GM23248 (cell line): ENCODE results near the gene CTSE. TPM values are rescaled to one million over a fixed set of nuclear protein-coding genes. Genes with fewer than 3 reads are reported as not detected.

Experiments
- DNase-seq: peaks from one replicate; pipeline ENCODE4 v3.0.0-alpha.2; 2015
- H2AFZ ChIP-seq: fragments of 200-600 bp; sonication (generic); 2 replicates; pipeline ENCODE4 v1.6.1; 2016; ENCODE audit warnings: antibody characterized with exemption
- H3F3A ChIP-seq: fragments of 200-600 bp; sonication (generic); 2 replicates; pipeline ENCODE4 v1.6.1; 2016; ENCODE audit warnings: mild to moderate bottlenecking, antibody characterized with exemption, mixed run types; ENCODE audit not compliant: insufficient read depth
- H3K27ac ChIP-seq: fragments of 200-600 bp; sonication (generic); 2 replicates; pipeline ENCODE4 v1.5.1; 2016; ENCODE audit warnings: mild to moderate bottlenecking
- H3K27me3 ChIP-seq: fragments of 200-600 bp; sonication (generic); replicated peaks from 2 replicates; pipeline ENCODE4 v1.6.1; 2016; ENCODE audit warnings: mild to moderate bottlenecking; ENCODE audit not compliant: insufficient read depth
- H3K36me3 ChIP-seq: fragments of 200-600 bp; sonication (generic); 2 replicates; pipeline ENCODE4 v1.6.1; 2016; ENCODE audit warnings: low read depth, mild to moderate bottlenecking
- H3K4me1 ChIP-seq: fragments of 200-600 bp; sonication (generic); 2 replicates; pipeline ENCODE4 v1.6.1; 2016; ENCODE audit warnings: mild to moderate bottlenecking; ENCODE audit not compliant: insufficient read depth
- H3K4me2 ChIP-seq: fragments of 200-600 bp; sonication (generic); one replicate; pipeline ENCODE4 v1.6.1; 2016; ENCODE audit warnings: mild to moderate bottlenecking; ENCODE audit not compliant: unreplicated experiment
- H3K4me3 ChIP-seq: fragments of 200-600 bp; sonication (generic); 2 replicates; pipeline ENCODE4 v1.5.1; 2016; ENCODE audit warnings: mild to moderate bottlenecking
- H3K79me2 ChIP-seq: fragments of 200-600 bp; sonication (generic); 2 replicates; pipeline ENCODE4 v1.6.1; 2016; ENCODE audit warnings: mild to moderate bottlenecking; ENCODE audit not compliant: insufficient read depth
- H3K9ac ChIP-seq: fragments of 200-600 bp; sonication (generic); 2 replicates; pipeline ENCODE4 v1.6.1; 2016; ENCODE audit warnings: mild to moderate bottlenecking
- H3K9me2 ChIP-seq: fragments of 200-600 bp; sonication (generic); 2 replicates; pipeline ENCODE4 v1.6.1; 2016; ENCODE audit warnings: mixed run types, mild to moderate bottlenecking, moderate library complexity; ENCODE audit not compliant: insufficient read depth
- H3K9me3 ChIP-seq: fragments of 200-600 bp; sonication (generic); one replicate; pipeline ENCODE4 v1.6.1; 2017; ENCODE audit warnings: low read depth
- H4K20me1 ChIP-seq: fragments of 200-600 bp; sonication (generic); 2 replicates; pipeline ENCODE4 v1.6.0; 2016; ENCODE audit not compliant: insufficient read depth
- EZH2 ChIP-seq: fragments of 200-600 bp; sonication (generic); IDR thresholded peaks from 2 replicates; pipeline ENCODE4 v1.6.1; 2018; ENCODE audit warnings: antibody characterized with exemption, mild to moderate bottlenecking; ENCODE audit not compliant: insufficient read depth, poor library complexity, severe bottlenecking
- EZH2phosphoT487 ChIP-seq: fragments of 200-600 bp; sonication (generic); IDR thresholded peaks from 2 replicates; pipeline ENCODE4 v1.6.1; 2018; ENCODE audit warnings: antibody characterized with exemption, moderate library complexity, mild to moderate bottlenecking, low read depth; ENCODE audit not compliant: insufficient read depth
- WGBS, 2 experiments: methylation state at CpG; one replicate each; pipeline ENCODE4 v1.1.6; 2015 to 2017; ENCODE audit warnings: low lambda C conversion rate in 2 of 2, low coverage in 1 of 2; ENCODE audit errors: missing lambda C conversion rate in 2 of 2; 5-methylcytosine and 5-hydroxymethylcytosine counted together
- in situ Hi-C: fragments of 300-500 bp; cut with MboI; formaldehyde crosslinking; loops from 2 replicates; pipeline ENCODE4 v1.15.0; 2020
- polyA plus RNA-seq: library from polyadenylated mRNA; unstranded; fragments of >200 nt; fragmentation: Nextera tagmentation; extraction: Ambion mirVana; gene quantifications from 2 replicates; pipeline ENCODE4 v1.2.1, GENCODE V29; 2016
- total RNA-seq: library from RNA; depleted of rRNA; stranded (reverse); fragments of >200 nt; shearing (Covaris generic); gene quantifications from 2 replicates; pipeline ENCODE4 v1.2.3, GENCODE V29; 2014

CTSE gene
- total and polyA plus RNA-seq, 2 experiments from 2014 or later, result not detected

DNA sequence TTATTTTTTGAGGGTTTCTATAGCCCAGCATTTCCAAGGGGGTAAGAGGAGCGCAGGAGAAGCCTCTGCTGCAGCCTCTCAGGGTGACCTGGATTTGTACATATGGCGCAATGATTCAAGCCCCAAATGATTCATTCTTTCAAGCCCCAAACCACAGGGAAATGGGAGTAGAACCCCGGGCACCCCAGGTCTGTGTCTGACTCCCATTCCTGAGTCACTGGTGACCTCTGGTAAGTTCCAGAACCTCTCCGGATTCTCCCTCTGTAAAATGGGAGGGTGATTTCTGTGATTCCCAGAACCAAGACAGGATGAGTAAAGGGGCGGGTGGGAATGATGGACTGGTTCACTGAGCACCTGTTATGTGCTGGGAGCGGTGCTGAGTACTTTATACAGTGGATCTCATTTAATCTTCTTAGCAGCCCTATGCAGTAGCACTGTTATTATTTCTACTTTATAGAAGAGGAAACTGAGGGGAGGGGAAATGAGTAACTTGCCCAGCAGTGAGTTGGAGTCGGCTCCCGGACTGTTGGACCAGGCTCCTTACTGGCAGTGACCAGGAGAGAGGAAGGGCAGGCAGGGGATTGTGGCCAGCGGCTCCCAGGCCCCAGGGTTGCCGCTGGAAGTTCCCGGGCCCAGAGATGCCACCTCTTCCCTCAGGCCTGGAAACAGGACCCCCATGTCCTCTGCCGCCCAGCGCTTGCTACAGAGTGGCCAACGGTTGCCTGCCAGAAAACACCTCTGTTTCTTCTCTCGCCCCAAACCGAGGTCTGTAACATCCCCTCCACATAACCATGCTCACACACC lies 60.1 kb downstream of the CTSE start:
- no peak overlapping the region for H3K9ac ChIP-seq
- in situ Hi-C loops, result no loop called here
- peak overlapping the region; percentile 36 for H3K27ac ChIP-seq
- no peak overlapping the region for H2AFZ ChIP-seq
- H3K4me3 ChIP-seq, result no peak overlapping the region
- WGBS, 2 experiments, result 50 to 56% methylated on average over 15 to 16 of the region's 16 CpGs
- TF ChIP-seq EZH2 (no peak), EZH2phosphoT487 (no peak)
- no peaks in the 10 kb centered on the region for H3K79me2 ChIP-seq
- H3K9me3 ChIP-seq, result no peaks in the 10 kb centered on the region
- peaks cover 18% of the 10 kb centered on the region for H3F3A ChIP-seq
- H3K27me3 ChIP-seq, result no peaks in the 10 kb centered on the region
- H3K4me1 ChIP-seq, result peaks cover 26% of the 10 kb centered on the region
- H3K9me2 ChIP-seq, result no peaks in the 10 kb centered on the region
- H4K20me1 ChIP-seq, result no peaks in the 10 kb centered on the region
- H3K36me3 ChIP-seq, result no peaks in the 10 kb centered on the region
- peak; percentile 95 for DNase-seq
- H3K4me2 ChIP-seq, result peak overlapping the region; percentile 2

DNA sequence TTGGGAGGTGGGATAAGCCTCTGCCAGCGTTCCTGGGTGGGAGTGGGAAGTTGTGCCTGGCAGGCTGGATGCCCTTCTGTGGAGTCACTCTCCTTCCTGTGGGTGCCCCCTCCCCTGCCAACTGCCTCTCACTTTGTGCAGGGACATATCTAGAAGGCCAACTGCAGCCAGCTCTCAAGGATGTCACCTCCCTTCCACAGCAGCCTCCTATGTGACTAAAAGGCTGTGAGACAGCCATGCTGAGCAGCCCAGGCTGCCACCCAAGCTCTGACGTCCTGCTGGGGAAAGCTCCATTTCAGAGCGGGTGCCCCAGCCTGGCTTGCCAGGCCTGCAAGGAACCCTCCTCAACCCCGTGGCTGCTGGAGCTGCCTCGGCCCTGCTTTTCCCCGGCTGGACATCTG lies 60.9 kb downstream of the CTSE start:
- in situ Hi-C loops, result no loop called here
- peak overlapping the region; percentile 36 for H3K27ac ChIP-seq
- 37 to 43% methylated on average over 6 of the region's 6 CpGs for WGBS, 2 experiments

DNA sequence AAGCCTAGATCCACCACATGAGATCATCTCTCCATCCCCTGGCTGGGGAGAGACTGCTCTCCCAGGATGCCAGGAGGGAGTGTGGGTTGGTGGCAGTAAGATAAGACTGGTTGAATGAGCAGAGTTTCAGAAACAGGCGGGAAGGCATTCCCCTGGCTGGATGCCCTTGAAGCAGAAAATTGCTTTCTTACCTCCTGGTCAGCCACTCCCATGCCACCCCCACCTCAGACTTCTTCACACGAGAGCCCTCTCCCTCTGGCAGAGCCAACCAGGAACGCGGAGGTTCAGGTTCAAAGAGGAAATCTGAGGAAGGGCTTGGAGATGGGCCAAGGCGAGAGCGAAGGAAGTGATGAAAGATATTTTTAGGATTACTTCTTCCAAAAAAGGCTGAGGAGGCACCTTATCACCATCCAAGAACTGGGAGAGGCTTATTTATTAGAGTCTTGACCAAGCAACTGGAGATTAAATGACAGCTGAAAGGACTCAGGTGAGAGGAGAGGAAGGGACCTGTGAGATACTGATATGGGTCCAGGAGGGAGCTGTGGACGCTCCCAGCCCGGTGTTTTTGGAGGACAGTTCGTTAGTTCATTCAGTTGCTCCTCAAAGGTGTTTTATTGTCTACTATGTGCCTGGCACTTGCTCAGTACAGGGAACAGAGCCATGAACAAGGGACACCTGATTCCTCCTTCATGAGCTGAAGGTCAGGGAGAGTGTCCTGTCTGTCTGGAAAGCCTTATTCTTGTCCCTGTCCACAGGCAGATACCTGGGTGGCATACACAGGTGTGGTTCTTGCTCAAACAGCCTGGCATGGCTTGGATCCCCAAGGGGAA lies 61.5 kb downstream of the CTSE start:
- Histone ChIP-seq H3K79me2 (no peaks in the 10 kb centered on the region), H3K9me2 (no peaks in the 10 kb centered on the region), H2AFZ (no peak overlapping the region), H3K36me3 (no peaks in the 10 kb centered on the region), H3K27me3 (no peaks in the 10 kb centered on the region), H4K20me1 (no peaks in the 10 kb centered on the region), H3K4me1 (peaks cover 23% of the 10 kb centered on the region), H3K4me3 (no peak overlapping the region), H3K9me3 (no peaks in the 10 kb centered on the region), H3K9ac (no peak overlapping the region), H3K27ac (no peak overlapping the region), H3F3A (peaks cover 18% of the 10 kb centered on the region), H3K4me2 (no peak overlapping the region)
- TF ChIP-seq EZH2phosphoT487, result no peak
- no peak for TF ChIP-seq EZH2
- 77 to 82% methylated on average over 9 of the region's 9 CpGs for WGBS, 2 experiments
- in situ Hi-C loops, result no loop called here
- DNase-seq, result peak; percentile 35

More for the DNA sequence above, 60.9 kb downstream of the CTSE start:
- Histone ChIP-seq H3F3A (peaks cover 18% of the 10 kb centered on the region), H3K4me2 (no peak overlapping the region), H2AFZ (no peak overlapping the region), H3K79me2 (no peaks in the 10 kb centered on the region), H4K20me1 (no peaks in the 10 kb centered on the region), H3K9me3 (no peaks in the 10 kb centered on the region), H3K27me3 (no peaks in the 10 kb centered on the region), H3K4me1 (peaks cover 23% of the 10 kb centered on the region), H3K4me3 (no peak overlapping the region), H3K9me2 (no peaks in the 10 kb centered on the region), H3K36me3 (no peaks in the 10 kb centered on the region), H3K9ac (no peak overlapping the region)
- TF ChIP-seq EZH2phosphoT487, result no peak
- no peak for TF ChIP-seq EZH2
- peak; percentile 58 for DNase-seq

DNA sequence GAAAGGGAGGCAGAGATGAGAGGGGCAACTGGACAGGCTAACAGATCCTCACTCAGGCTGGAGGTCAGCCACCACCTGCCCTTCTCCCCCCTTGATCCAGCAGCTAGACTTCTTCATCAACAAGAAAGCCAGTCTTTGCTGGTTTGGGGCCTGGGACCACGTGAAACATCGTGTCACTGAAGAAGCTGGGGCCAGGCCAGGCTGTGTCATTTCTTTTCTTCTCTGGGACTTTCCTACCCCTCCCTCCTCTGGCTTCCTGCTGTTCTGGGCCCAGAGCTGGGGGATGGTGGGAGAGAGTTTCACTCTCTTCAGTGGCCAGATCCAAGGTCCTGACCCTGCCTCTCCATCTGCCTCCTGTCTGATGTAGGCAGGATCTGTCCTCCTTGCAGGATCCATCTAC lies 62.3 kb downstream of the CTSE start:
- Histone ChIP-seq H3K36me3 (no peaks in the 10 kb centered on the region), H3K27me3 (no peaks in the 10 kb centered on the region), H3K9ac (no peak overlapping the region), H3F3A (peaks cover 18% of the 10 kb centered on the region), H4K20me1 (no peaks in the 10 kb centered on the region), H3K4me2 (no peak overlapping the region), H3K9me3 (no peaks in the 10 kb centered on the region), H3K27ac (no peak overlapping the region), H2AFZ (no peak overlapping the region), H3K4me1 (peaks cover 23% of the 10 kb centered on the region), H3K9me2 (no peaks in the 10 kb centered on the region), H3K4me3 (no peak overlapping the region), H3K79me2 (no peaks in the 10 kb centered on the region)
- DNase-seq, result peak; percentile 45
- in situ Hi-C loops, result no loop called here
- 10 to 33% methylated on average over 2 of the region's 2 CpGs for WGBS, 2 experiments
- TF ChIP-seq EZH2 (no peak), EZH2phosphoT487 (no peak)
